AG09309 (cell line): Measurements from ENCODE around the gene NOP16.

Experiments
- DNase-seq: peaks from one replicate; pipeline ENCODE4 v3.0.0-alpha.2; 2010; ENCODE audit warnings: low read depth
- H3K4me3 ChIP-seq: 2 replicates; pipeline ENCODE4 v1.5.1; 2011; ENCODE audit warnings: mild to moderate bottlenecking, low read depth, low read length, moderate library complexity; ENCODE audit not compliant: control insufficient read depth
- CTCF ChIP-seq: IDR thresholded peaks from 2 replicates; pipeline ENCODE4 v1.5.1; 2011; ENCODE audit warnings: mild to moderate bottlenecking, low read depth, low read length, inconsistent platforms; ENCODE audit not compliant: insufficient read depth, control insufficient read depth; ENCODE audit errors: missing control alignments

NOP16 gene

GRCh38 chr5:176368726-176369125 is 19.7 kb downstream of the NOP16 start:
- DNase-seq: no peak
- H3K4me3 ChIP-seq: no peak overlapping the region
- TF ChIP-seq CTCF: no peak

GRCh38 chr5:176366232-176366894 is 22.0 kb downstream of the NOP16 start:
- DNase-seq: no peak
- H3K4me3 ChIP-seq: peak overlapping the region; percentile 71
- TF ChIP-seq CTCF: no peak

- no peak for TF ChIP-seq CTCF
Measured at GRCh38 chr5:176365351-176366231, 22.8 kb downstream of the NOP16 start, which contains the start of gene ARL10. Gene ARL10, plus strand, starts transcription at chr5:176365487. Its CDS starts 77 bp downstream, at chr5:176365564.

GRCh38 chr5:176364765-176365350 is 23.5 kb downstream of the NOP16 start:
- no peak for DNase-seq
- TF ChIP-seq CTCF: no peak
- H3K4me3 ChIP-seq: peak overlapping the region; percentile 71

More at GRCh38 chr5:176365351-176366231, 22.8 kb downstream of the NOP16 start, which contains the start of gene ARL10:
- peak; percentile 24 for DNase-seq
- peak within 1 kb of the TSS; percentile 71 for H3K4me3 ChIP-seq

GRCh38 chr5:176362233-176362490 is 26.2 kb downstream of the NOP16 start:
- H3K4me3 ChIP-seq: peak overlapping the region; percentile 74
- no peak for DNase-seq
- TF ChIP-seq CTCF: no peak

- H3K4me3 ChIP-seq: peak within 1 kb of the TSS; percentile 74
- TF ChIP-seq CTCF: peak; percentile 16
- DNase-seq: peak; percentile 62
Measured at GRCh38 chr5:176361437-176362232, 26.8 kb downstream of the NOP16 start, which contains the start of gene KIAA1191. Gene KIAA1191, minus strand, starts transcription at chr5:176361764. Its CDS starts 2,256 bp downstream, at chr5:176359508.
